GM21381 (cell line): ENCODE results near the gene MYO1D.

Source experiments
- ATAC-seq: cut with Tn5 transposase; IDR thresholded peaks from one replicate; pipeline ENCODE4 v1.9.1; 2021; ENCODE audit warnings: mild to moderate bottlenecking, moderate library complexity; ENCODE audit not compliant: unreplicated experiment

The MYO1D gene

DNA sequence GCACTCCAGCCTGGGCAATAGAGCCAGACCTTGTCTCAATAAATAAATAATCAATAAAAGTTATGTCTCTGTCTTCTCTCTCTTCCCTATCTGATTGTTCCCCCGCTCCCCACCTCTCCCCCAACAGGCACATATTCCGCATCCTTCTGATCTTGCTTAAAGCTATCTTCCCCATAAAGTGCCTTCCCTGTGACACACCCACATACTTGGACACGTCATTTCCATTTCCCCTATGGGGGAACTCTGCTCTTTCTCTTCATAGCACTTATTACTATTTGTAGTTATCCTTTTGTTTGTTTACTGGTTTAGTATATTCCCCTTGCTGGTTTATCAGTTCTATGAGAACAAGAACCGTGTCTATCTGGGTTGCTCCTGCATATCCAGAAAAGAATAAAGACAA is 14.9 kb downstream of the MYO1D start:
- no peak for ATAC-seq

DNA sequence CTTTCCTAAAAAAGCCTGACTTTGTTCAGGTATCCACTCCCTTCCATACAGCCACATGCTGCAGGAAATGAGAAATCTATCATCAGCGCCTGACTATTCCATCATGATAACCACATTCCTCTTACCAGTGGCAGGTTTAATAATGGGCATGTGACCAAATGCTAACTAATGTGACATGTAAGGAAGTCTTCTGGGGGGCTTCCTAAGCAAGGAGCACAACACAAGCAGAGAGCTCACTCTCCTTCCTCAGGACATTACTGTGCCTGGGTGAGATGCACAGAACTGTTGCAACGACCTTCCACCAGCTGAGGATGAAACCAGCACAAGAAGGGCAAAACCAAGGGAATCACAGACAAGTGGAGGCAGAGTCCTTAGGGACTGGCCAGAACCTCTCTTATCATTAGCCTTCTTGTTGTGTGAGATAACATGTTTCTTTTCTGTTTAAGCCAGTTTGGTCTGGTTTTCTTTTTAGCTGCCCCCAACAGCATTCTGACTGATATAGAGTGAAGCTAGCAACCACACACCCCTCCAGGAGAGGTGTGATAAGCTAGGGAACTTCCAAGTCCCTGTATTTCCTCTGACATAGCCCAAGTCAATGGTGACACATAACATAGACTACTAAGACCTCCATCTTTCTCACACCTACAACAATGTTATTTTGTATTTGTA is 16.9 kb downstream of the MYO1D start:
- peak; percentile 61 for ATAC-seq

DNA sequence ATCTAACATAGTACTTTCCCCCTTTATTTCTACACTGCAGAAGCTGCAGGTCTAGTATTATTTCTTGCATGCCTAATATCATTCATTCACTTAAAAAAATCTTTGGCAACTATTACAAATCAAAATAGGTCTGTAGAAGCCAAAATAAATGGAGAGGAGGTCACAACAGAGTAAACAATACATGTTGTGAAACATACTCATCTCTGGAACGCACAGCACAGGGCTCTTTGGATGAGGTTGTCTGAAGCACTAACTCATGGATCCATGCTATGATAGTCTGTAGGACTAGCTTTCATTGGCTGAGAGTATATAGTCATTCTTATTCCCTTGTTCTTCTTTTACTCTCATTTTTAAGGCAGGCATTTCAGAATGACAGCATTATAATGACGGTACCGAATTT is 21.3 kb downstream of the MYO1D start:
- no peak for ATAC-seq

- ATAC-seq = no peak
These were observed 22.0 kb downstream of the MYO1D start for GRCh38 chr17:32854832-32855389.

GRCh38 chr17:32854207-32854606 is 22.7 kb downstream of the MYO1D start:
- no peak for ATAC-seq

GRCh38 chr17:32852811-32853210 is 24.1 kb downstream of the MYO1D start:
- no peak for ATAC-seq

- ATAC-seq = no peak
These were observed 27.0 kb downstream of the MYO1D start for GRCh38 chr17:32849879-32850278.

GRCh38 chr17:32847977-32848376 is 28.9 kb downstream of the MYO1D start:
- ATAC-seq = no peak

GRCh38 chr17:32846143-32846542 is 30.8 kb downstream of the MYO1D start:
- no peak for ATAC-seq

DNA sequence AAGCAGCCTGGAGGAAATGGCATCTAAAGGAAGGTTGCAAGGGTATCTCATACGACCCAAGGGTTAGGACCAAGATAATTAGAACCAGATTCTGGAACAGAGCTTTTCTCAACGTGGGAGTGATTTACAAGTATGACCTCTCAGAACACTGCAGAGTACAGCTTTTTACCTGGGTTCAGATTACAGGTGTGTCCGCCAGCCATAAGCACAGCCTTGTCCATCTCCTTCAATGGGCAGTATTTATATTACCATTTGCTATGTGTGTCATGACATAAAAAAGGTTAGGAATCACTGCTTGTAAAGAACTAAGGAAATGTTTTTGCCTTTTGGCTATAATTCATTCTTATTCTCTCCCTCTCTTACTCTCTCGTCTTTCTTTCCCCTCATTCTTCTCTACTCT is 36.7 kb downstream of the MYO1D start:
- no peak for ATAC-seq

- no peak for ATAC-seq
These were observed 40.4 kb downstream of the MYO1D start for GRCh38 chr17:32836527-32836926.

GRCh38 chr17:32835291-32835761 is 41.6 kb downstream of the MYO1D start:
- peak; percentile 55 for ATAC-seq

- no peak for ATAC-seq
These were observed 42.8 kb downstream of the MYO1D start for GRCh38 chr17:32834104-32834503.

- no peak for ATAC-seq
These were observed 43.4 kb downstream of the MYO1D start for GRCh38 chr17:32833526-32833925.

DNA sequence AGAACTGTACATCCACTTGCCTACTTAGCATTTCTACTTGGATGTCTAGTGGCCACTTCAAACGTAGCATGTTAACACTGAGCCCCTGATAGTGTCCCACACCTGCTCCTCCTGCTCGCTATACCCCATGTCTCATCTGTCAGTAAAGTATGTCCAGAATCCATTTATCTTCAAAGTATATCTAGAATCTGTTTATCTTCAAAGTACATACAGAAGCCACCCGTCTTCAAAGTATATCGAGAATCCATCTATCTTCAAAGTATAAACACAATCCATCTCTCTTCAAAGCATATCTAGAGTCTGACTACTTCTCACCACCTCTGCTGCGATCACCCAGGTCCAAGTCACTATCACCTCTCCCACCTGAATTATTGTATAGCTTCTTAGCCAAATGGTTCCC is 43.8 kb downstream of the MYO1D start:
- no peak for ATAC-seq

DNA sequence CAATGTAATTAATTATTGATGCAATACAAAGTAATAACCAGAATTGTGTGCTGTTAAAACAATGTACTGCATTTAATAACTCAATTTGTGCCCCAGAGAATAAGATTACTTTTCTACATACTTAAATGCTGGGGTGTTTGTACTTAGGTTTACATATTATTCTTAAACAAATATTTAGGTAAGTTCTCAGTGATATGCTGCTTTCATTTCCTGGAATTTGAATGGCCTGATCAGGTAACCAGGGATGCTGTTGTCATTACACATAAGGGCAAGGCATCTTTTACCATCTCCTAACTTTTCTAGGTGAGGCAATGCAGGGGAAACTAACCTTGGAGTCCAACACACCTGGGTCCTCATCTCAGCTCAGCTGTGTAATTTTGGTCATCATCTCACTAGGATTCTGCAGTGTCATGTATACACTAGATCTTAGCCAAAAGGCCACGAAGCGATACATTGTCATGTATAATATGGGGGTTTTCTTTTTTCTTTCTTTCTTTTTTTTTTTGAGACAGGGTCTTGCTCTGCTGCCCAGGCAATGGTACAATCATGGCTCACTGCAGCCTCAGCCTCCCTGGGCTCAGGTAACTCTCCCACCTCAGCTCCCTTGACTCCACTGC is 45.2 kb downstream of the MYO1D start:
- ATAC-seq = no peak

DNA sequence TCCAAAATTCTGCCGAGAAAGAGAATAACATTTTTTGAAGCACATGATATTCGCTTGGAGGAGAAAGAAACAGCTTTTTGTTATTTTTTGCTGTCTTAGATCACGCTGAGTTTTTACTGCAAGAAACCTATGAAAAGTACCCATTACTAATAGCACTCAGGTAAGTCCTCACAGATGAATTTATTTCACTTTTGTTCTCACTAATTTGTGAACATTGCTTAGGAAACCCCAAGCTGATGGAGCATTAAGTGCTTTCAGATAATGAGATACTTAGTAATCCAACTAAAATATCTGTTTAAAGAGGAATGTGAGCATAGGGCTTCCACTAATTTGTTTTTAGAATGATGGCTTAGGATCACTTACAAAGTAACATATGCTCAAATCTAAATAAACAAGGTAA is 45.7 kb downstream of the MYO1D start:
- no peak for ATAC-seq

DNA sequence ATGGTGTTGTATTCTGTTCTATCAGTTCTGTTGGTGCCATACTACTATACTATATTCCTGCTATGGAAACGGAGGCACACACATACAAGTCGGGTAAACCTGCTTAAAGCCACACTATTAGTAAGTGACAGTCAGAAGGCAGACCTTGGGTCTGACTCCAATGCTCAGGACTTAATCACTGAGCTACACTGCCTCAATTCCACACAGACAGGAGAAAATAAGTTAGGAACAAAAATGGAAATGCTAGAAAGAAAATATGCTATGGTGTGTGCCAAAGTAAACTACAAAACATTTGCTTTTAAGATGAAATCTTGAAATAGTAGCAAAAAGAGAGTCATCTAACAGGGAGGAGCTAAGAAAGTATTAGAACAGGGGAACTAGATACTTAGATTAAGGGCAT is 48.1 kb downstream of the MYO1D start:
- peak; percentile 3 for ATAC-seq

- ATAC-seq = no peak
These were observed 49.7 kb downstream of the MYO1D start for GRCh38 chr17:32827227-32827626.

GRCh38 chr17:32826076-32826475 is 50.8 kb downstream of the MYO1D start:
- ATAC-seq = no peak

GRCh38 chr17:32824334-32824733 is 52.6 kb downstream of the MYO1D start:
- ATAC-seq = no peak

- ATAC-seq = no peak
These were observed 53.9 kb downstream of the MYO1D start for GRCh38 chr17:32822996-32823395.
